H1 (cell line): ENCODE measurements around the gene DNTTIP2. TPM values are rescaled to one million over a fixed set of nuclear protein-coding genes. Genes with fewer than 3 reads are reported as not detected.

Experiments used
- CTCF ChIA-PET: fragments of 300-600 bp; sonication (Branson Sonifier 250); formaldehyde crosslinking; loops from one replicate; lab custom pipeline; 2021; ENCODE audit not compliant: partially characterized antibody; lab: Charles Lee
- POLR2A ChIA-PET: fragments of 300-600 bp; sonication (Branson Sonifier 250); formaldehyde crosslinking; loops from one replicate; lab custom pipeline; 2021; ENCODE audit warnings: inconsistent platforms; ENCODE audit not compliant: partially characterized antibody; lab: Charles Lee
- DNase-seq, 2 experiments: peaks; one replicate each; pipeline versions ENCODE4 v3.0.0 to v3.0.0-alpha.2; 2010 to 2022; ENCODE audit warnings: low spot score in 2 of 2, low read depth in 1 of 2, mixed read lengths in 1 of 2
- FAIRE-seq: peaks from 2 replicates; lab custom pipeline; 2011; peaks lifted over from hg19 to GRCh38; lab: Jason Lieb, UNC
- H2AFZ ChIP-seq: 2 replicates; pipeline ENCODE4 v1.8.1; 2012; ENCODE audit warnings: low read length, inconsistent platforms
- H2AK5ac ChIP-seq: 2 replicates; pipeline ENCODE4 v1.6.1; 2013; ENCODE audit warnings: low read depth, low read length
- H2BK120ac ChIP-seq: replicated peaks from 2 replicates; pipeline ENCODE3; 2013; ENCODE audit warnings: low read depth, low read length, inconsistent platforms
- H2BK12ac ChIP-seq: 2 replicates; pipeline ENCODE4 v1.6.1; 2013; ENCODE audit warnings: low read depth, low read length
- H2BK15ac ChIP-seq: 2 replicates; pipeline ENCODE4 v1.6.1; 2013; ENCODE audit warnings: low read length
- H2BK20ac ChIP-seq: 2 replicates; pipeline ENCODE4 v1.6.1; 2013; ENCODE audit warnings: low read length
- H2BK5ac ChIP-seq: 2 replicates; pipeline ENCODE4 v1.6.1; 2013; ENCODE audit warnings: low read depth, low read length
- H3K14ac ChIP-seq: 2 replicates; pipeline ENCODE4 v1.6.1; 2013; ENCODE audit warnings: inconsistent platforms; ENCODE audit not compliant: insufficient read length
- H3K18ac ChIP-seq: 2 replicates; pipeline ENCODE4 v1.6.1; 2013; ENCODE audit warnings: low read length; ENCODE audit errors: extremely low read depth
- H3K23ac ChIP-seq: 2 replicates; pipeline ENCODE4 v1.6.1; 2013; ENCODE audit warnings: inconsistent platforms; ENCODE audit not compliant: insufficient read length
- H3K23me2 ChIP-seq: 2 replicates; pipeline ENCODE4 v1.6.1; 2013; ENCODE audit warnings: low read depth, low read length
- H3K27ac ChIP-seq: 2 replicates; pipeline ENCODE4 v1.6.1; 2011; ENCODE audit warnings: low read depth, low read length, inconsistent platforms
- H3K27me3 ChIP-seq, 4 experiments: replicated peaks in 1 of 4; 1 replicate in 1 of 4; 2 replicates in 3 of 4; pipeline versions ENCODE4 v1.6.1 to v1.8.1; 2011 to 2013; ENCODE audit warnings: low read length in 3 of 4, mild to moderate bottlenecking in 3 of 4, inconsistent platforms in 2 of 4, mixed read lengths in 2 of 4, moderate library complexity in 1 of 4; ENCODE audit not compliant: control insufficient read depth in 3 of 4, insufficient read depth in 3 of 4; ENCODE audit errors: extremely low read depth in 1 of 4
- H3K36me3 ChIP-seq, 4 experiments: 2 replicates each; pipeline versions ENCODE4 v1.6.1 to v1.8.1; 2011 to 2013; ENCODE audit warnings: mild to moderate bottlenecking in 4 of 4, low read length in 3 of 4, moderate library complexity in 2 of 4, control low read depth in 1 of 4, inconsistent platforms in 1 of 4; ENCODE audit not compliant: insufficient read depth in 4 of 4, control insufficient read depth in 2 of 4
- H3K4ac ChIP-seq: replicated peaks from 2 replicates; pipeline ENCODE3; 2013; ENCODE audit warnings: low read length, low read depth, mixed read lengths, inconsistent platforms; ENCODE audit not compliant: insufficient read length
- H3K4me1 ChIP-seq, 4 experiments: replicated peaks in 1 of 4; 1 replicate in 1 of 4; 2 replicates in 3 of 4; pipeline versions ENCODE4 v1.6.1 to v1.8.1; 2011 to 2013; ENCODE audit warnings: low read length in 3 of 4, inconsistent platforms in 2 of 4, mixed read lengths in 1 of 4; ENCODE audit not compliant: insufficient read depth in 4 of 4, control insufficient read depth in 3 of 4
- H3K4me2 ChIP-seq, 2 experiments: 2 replicates each; pipeline versions ENCODE4 v1.6.1 to v1.8.1; 2011 to 2013; ENCODE audit warnings: low read depth in 2 of 2, low read length in 2 of 2, control low read depth in 1 of 2, inconsistent platforms in 1 of 2, mild to moderate bottlenecking in 1 of 2; ENCODE audit not compliant: insufficient read depth in 1 of 2
- H3K4me3 ChIP-seq, 4 experiments: fragments of 200-600, 300-600 bp in 1 of 4; sonication (generic), shearing (Covaris generic), sonication (Bioruptor Twin) in 1 of 4; 2 replicates each; pipeline versions ENCODE4 v1.5.1 to v1.8.1; 2011 to 2016; ENCODE audit warnings: low read length in 4 of 4, low read depth in 3 of 4, control low read depth in 2 of 4, inconsistent platforms in 2 of 4, mild to moderate bottlenecking in 2 of 4, mixed read lengths in 1 of 4, moderate library complexity in 1 of 4; ENCODE audit not compliant: insufficient read depth in 2 of 4; ENCODE audit errors: extremely low read depth in 1 of 4
- H3K56ac ChIP-seq: replicated peaks from 2 replicates; pipeline ENCODE3; 2013; ENCODE audit warnings: low read depth, mild to moderate bottlenecking, mixed read lengths, low read length, inconsistent platforms; ENCODE audit not compliant: insufficient read length
- H3K79me1 ChIP-seq: 2 replicates; pipeline ENCODE4 v1.6.1; 2013; ENCODE audit warnings: low read depth, low read length, control low read depth
- H3K79me2 ChIP-seq, 2 experiments: 2 replicates each; pipeline versions ENCODE4 v1.6.1 to v1.8.1; 2012 to 2013; ENCODE audit warnings: low read length in 2 of 2, mild to moderate bottlenecking in 2 of 2, inconsistent platforms in 1 of 2; ENCODE audit not compliant: insufficient read depth in 2 of 2, control insufficient read depth in 1 of 2
- H3K9ac ChIP-seq, 4 experiments: replicated peaks in 1 of 4; 1 replicate in 1 of 4; 2 replicates in 3 of 4; pipeline versions ENCODE4 v1.6.1 to v1.8.1; 2011 to 2013; ENCODE audit warnings: low read depth in 3 of 4, low read length in 3 of 4, control low read depth in 2 of 4, mild to moderate bottlenecking in 2 of 4, moderate library complexity in 2 of 4, inconsistent platforms in 1 of 4; ENCODE audit errors: extremely low read depth in 1 of 4
- H3K9me3 ChIP-seq, 2 experiments: 2 replicates each; pipeline versions ENCODE4 v1.6.1 to v1.8.1; 2012 to 2013; ENCODE audit warnings: mild to moderate bottlenecking in 2 of 2, moderate library complexity in 2 of 2, control low read depth in 1 of 2, inconsistent platforms in 1 of 2, low read depth in 1 of 2, low read length in 1 of 2, mixed read lengths in 1 of 2; ENCODE audit not compliant: insufficient read depth in 2 of 2
- H4K20me1 ChIP-seq, 2 experiments: replicated peaks in 1 of 2; 2 replicates each; pipeline versions ENCODE3 to v1.8.1; 2011 to 2013; ENCODE audit warnings: inconsistent platforms in 2 of 2, low read length in 2 of 2, mild to moderate bottlenecking in 1 of 2; ENCODE audit not compliant: insufficient read depth in 2 of 2, control insufficient read depth in 1 of 2
- H4K5ac ChIP-seq: 2 replicates; pipeline ENCODE4 v1.6.1; 2013; ENCODE audit warnings: low read length, low read depth, mixed read lengths, inconsistent platforms; ENCODE audit not compliant: insufficient read length
- H4K8ac ChIP-seq: 2 replicates; pipeline ENCODE4 v1.8.0; 2013; ENCODE audit warnings: mild to moderate bottlenecking, moderate library complexity, low read length, inconsistent platforms; ENCODE audit not compliant: insufficient read depth; ENCODE audit errors: extremely low read depth
- H4K91ac ChIP-seq: replicated peaks from 2 replicates; pipeline ENCODE3; 2013; ENCODE audit warnings: low read length, mixed read lengths, inconsistent platforms; ENCODE audit not compliant: insufficient read length
- ATF2 ChIP-seq: IDR thresholded peaks from 2 replicates; pipeline ENCODE4 v1.6.1; 2012; ENCODE audit warnings: low read length, inconsistent platforms
- CBX5 ChIP-seq: fragments of 300-800, 300-1000 bp; sonication (generic); IDR thresholded peaks from 2 replicates; pipeline ENCODE4 v1.7.1; 2016; ENCODE audit warnings: antibody characterized with exemption, low read length, low read depth
- CEBPB ChIP-seq: IDR thresholded peaks from 2 replicates; pipeline ENCODE4 v1.6.1; 2012; ENCODE audit warnings: low read depth, low read length
- CHD1 ChIP-seq: IDR thresholded peaks from 2 replicates; pipeline ENCODE4 v1.6.1; 2012; ENCODE audit warnings: low read depth, low read length, improper control_type of control experiment
- CTBP2 ChIP-seq: IDR thresholded peaks from 2 replicates; pipeline ENCODE4 v1.7.0; 2011; ENCODE audit warnings: borderline replicate concordance, mild to moderate bottlenecking, moderate library complexity, mixed read lengths, low read length; ENCODE audit not compliant: insufficient read depth, insufficient read length
- GABPA ChIP-seq: IDR thresholded peaks from 2 replicates; pipeline ENCODE4 v1.6.1; 2011; ENCODE audit warnings: mild to moderate bottlenecking, low read length, moderate library complexity, borderline replicate concordance; ENCODE audit not compliant: insufficient read depth
- HDAC2 ChIP-seq, 2 experiments: fragments of 300-600 bp in 1 of 2; sonication (generic) in 1 of 2; IDR thresholded peaks; 2 replicates each; pipeline ENCODE4 v1.6.1; 2011 to 2012; ENCODE audit warnings: low read depth in 2 of 2, low read length in 2 of 2, mild to moderate bottlenecking in 2 of 2, moderate library complexity in 2 of 2, borderline replicate concordance in 1 of 2, inconsistent platforms in 1 of 2
- HDAC6 ChIP-seq: IDR thresholded peaks from one replicate; pipeline ENCODE4 v1.7.1; 2012; ENCODE audit warnings: low read depth, mild to moderate bottlenecking, inconsistent platforms, low read length, moderate library complexity
- POU5F1 ChIP-seq: IDR thresholded peaks from 2 replicates; pipeline ENCODE4 v1.6.1; 2011; ENCODE audit warnings: low read depth, mild to moderate bottlenecking, low read length, moderate library complexity
- SIN3A ChIP-seq, 2 experiments: IDR thresholded peaks in 1 of 2; conservative IDR thresholded peaks in 1 of 2; 2 replicates each; pipeline ENCODE4 v1.6.1; 2011 to 2012; ENCODE audit warnings: low read length in 2 of 2, improper control_type of control experiment in 1 of 2, low read depth in 1 of 2, mild to moderate bottlenecking in 1 of 2
- SIRT6 ChIP-seq: IDR thresholded peaks from one replicate; pipeline ENCODE4 v1.7.1; 2012; ENCODE audit warnings: low read length, inconsistent platforms
- SIX5 ChIP-seq: IDR thresholded peaks from 2 replicates; pipeline ENCODE4 v1.6.1; 2011; ENCODE audit warnings: mild to moderate bottlenecking, low read depth, low read length
- WGBS, 2 experiments: shearing (Covaris generic) in 1 of 2; methylation state at CpG; one replicate each; pipeline versions ENCODE4 v1.1.6 to v1.1.7; 2013 to 2015; ENCODE audit warnings: low lambda C conversion rate in 2 of 2, mixed read lengths in 2 of 2, inconsistent platforms in 1 of 2, low coverage in 1 of 2, missing lambda C conversion rate in 1 of 2; ENCODE audit not compliant: insufficient replicate concordance in 2 of 2, insufficient coverage in 1 of 2, insufficient read length in 1 of 2; ENCODE audit errors: extremely low coverage in 1 of 2, missing lambda C conversion rate in 1 of 2; 5-methylcytosine and 5-hydroxymethylcytosine counted together
- polyA plus RNA-seq, 7 experiments: library from polyadenylated mRNA; depleted of rRNA in 3 of 7; stranded (reverse) in 5 of 7; unstranded in 2 of 7; fragments of >200 nt in 5 of 7; fragments of 200-250 nt in 2 of 7; gene quantifications; 1 replicate in 5 of 7; 2 replicates in 1 of 7; 4 replicates in 1 of 7; pipeline versions ENCODE4 v1.2.1 to v1.2.3, GENCODE V29; 2011 to 2013; ENCODE audit warnings: missing spikeins in 2 of 7, mixed read lengths in 2 of 7
- total RNA-seq: library from RNA; stranded (reverse); fragmentation: NEBNext Ultra II Directional; extraction: Animal tissue kit (Norgen Biotek cat#: 25700); gene quantifications from 2 replicates; pipeline ENCODE4 v1.2.1, GENCODE V29; 2021

Gene DNTTIP2
- total and polyA plus RNA-seq, 2 of the 8 experiments (the other 6 are each of a cell fraction or from before 2014, with no cell fraction given), result 6.3 to 80.4 TPM

GRCh38 chr1:93905051-93905450, 26.0 kb upstream of the DNTTIP2 start:
- 65% methylated on average over 1 of the region's 1 CpG; no CpG with 5 or more reads in 1 of the 2 experiments for WGBS, 2 experiments
- H2BK5ac ChIP-seq, result no peak overlapping the region
- H2AFZ ChIP-seq, result no peak overlapping the region
- ChIA-PET POLR2A (no interaction called here), CTCF (interaction anchor here (0.8 kb wide), 1 partner anchor 75 kb away, joined by 3 read pairs; no protein-coding TSS in a partner anchor)
- H4K20me1 ChIP-seq, result no peaks in the 10 kb centered on the region
- no peak overlapping the region for H3K23ac ChIP-seq
- H3K4me2 ChIP-seq, result no peak overlapping the region
- DNase-seq, result no peak
- peaks cover 10% of the 10 kb centered on the region for H3K23me2 ChIP-seq
- H2BK15ac ChIP-seq, result no peak overlapping the region
- H3K14ac ChIP-seq, result no peak overlapping the region
- H3K27me3 ChIP-seq, result 0 out of 7 replicates have a peak, but pooled peaks cover 0 to 2% (median 1%) of the 10 kb centered on the region in 4 experiments
- FAIRE-seq, result no peak
- H2BK120ac ChIP-seq, result no peak overlapping the region
- peaks cover 0 to 3% (median 2%) of the 10 kb centered on the region in 4 experiments; a peak in 2 of 7 replicates for H3K4me1 ChIP-seq
- no peaks in the 10 kb centered on the region; the same call in 1 of the 2 replicates for H3K79me1 ChIP-seq
- no peaks in the 10 kb centered on the region for H3K9me3 ChIP-seq
- H4K8ac ChIP-seq, result no peak overlapping the region
- no peak overlapping the region for H3K9ac ChIP-seq
- no peak overlapping the region for H3K18ac ChIP-seq
- H3K4me3 ChIP-seq, result no peak overlapping the region
- no peak overlapping the region for H4K5ac ChIP-seq
- H3K79me2 ChIP-seq, result peaks cover 0 to 44% of the 10 kb centered on the region in 2 experiments; a peak in 2 of 4 replicates
- no peak overlapping the region for H2AK5ac ChIP-seq
- H2BK20ac ChIP-seq, result no peak overlapping the region
- H2BK12ac ChIP-seq, result no peak overlapping the region
- no peak overlapping the region for H3K27ac ChIP-seq
- no peak overlapping the region for H3K4ac ChIP-seq
- H4K91ac ChIP-seq, result no peak overlapping the region
- no peak overlapping the region for H3K56ac ChIP-seq
- no peaks in the 10 kb centered on the region; a peak in 1 of 8 replicates for H3K36me3 ChIP-seq
- TF ChIP-seq SIRT6, result no peak
- TF ChIP-seq GABPA, result no peak
- no peak for TF ChIP-seq HDAC6
- no peak for TF ChIP-seq CTBP2
- no peak for TF ChIP-seq SIN3A (conservative IDR thresholded peaks at IDR 0.05 in 1 of 2, IDR thresholded peaks at IDR 0.05 in 1 of 2; ENCODE audit: low read depth in 1 of 2, low read length in 2 of 2)
- TF ChIP-seq SIX5, result no peak
- TF ChIP-seq CBX5, result no peak
- TF ChIP-seq CEBPB, result no peak
- TF ChIP-seq HDAC2 (IDR thresholded peaks at IDR 0.05; ENCODE audit: borderline replicate concordance in 1 of 2, low read depth in 2 of 2, low read length in 2 of 2), result no peak
- no peak for TF ChIP-seq ATF2
- TF ChIP-seq CHD1, result no peak
- no peak for TF ChIP-seq POU5F1
